H1 (cell line): ENCODE measurements around the gene DENND4A. TPM values are rescaled to one million over a fixed set of nuclear protein-coding genes. Genes with fewer than 3 reads are reported as not detected.

Source experiments
- CTCF ChIA-PET: fragments of 300-600 bp; sonication (Branson Sonifier 250); formaldehyde crosslinking; loops from one replicate; lab custom pipeline; 2021; ENCODE audit not compliant: partially characterized antibody; lab: Charles Lee
- POLR2A ChIA-PET: fragments of 300-600 bp; sonication (Branson Sonifier 250); formaldehyde crosslinking; loops from one replicate; lab custom pipeline; 2021; ENCODE audit warnings: inconsistent platforms; ENCODE audit not compliant: partially characterized antibody; lab: Charles Lee
- DNase-seq, 2 experiments: peaks; one replicate each; pipeline versions ENCODE4 v3.0.0 to v3.0.0-alpha.2; 2010 to 2022; ENCODE audit warnings: low spot score in 2 of 2, low read depth in 1 of 2, mixed read lengths in 1 of 2
- FAIRE-seq: peaks from 2 replicates; lab custom pipeline; 2011; peaks lifted over from hg19 to GRCh38; lab: Jason Lieb, UNC
- H2AFZ ChIP-seq: 2 replicates; pipeline ENCODE4 v1.8.1; 2012; ENCODE audit warnings: low read length, inconsistent platforms
- H2AK5ac ChIP-seq: 2 replicates; pipeline ENCODE4 v1.6.1; 2013; ENCODE audit warnings: low read depth, low read length
- H2BK120ac ChIP-seq: replicated peaks from 2 replicates; pipeline ENCODE3; 2013; ENCODE audit warnings: low read depth, low read length, inconsistent platforms
- H2BK12ac ChIP-seq: 2 replicates; pipeline ENCODE4 v1.6.1; 2013; ENCODE audit warnings: low read depth, low read length
- H2BK15ac ChIP-seq: 2 replicates; pipeline ENCODE4 v1.6.1; 2013; ENCODE audit warnings: low read length
- H2BK20ac ChIP-seq: 2 replicates; pipeline ENCODE4 v1.6.1; 2013; ENCODE audit warnings: low read length
- H2BK5ac ChIP-seq: 2 replicates; pipeline ENCODE4 v1.6.1; 2013; ENCODE audit warnings: low read depth, low read length
- H3K14ac ChIP-seq: 2 replicates; pipeline ENCODE4 v1.6.1; 2013; ENCODE audit warnings: inconsistent platforms; ENCODE audit not compliant: insufficient read length
- H3K18ac ChIP-seq: 2 replicates; pipeline ENCODE4 v1.6.1; 2013; ENCODE audit warnings: low read length; ENCODE audit errors: extremely low read depth
- H3K23ac ChIP-seq: 2 replicates; pipeline ENCODE4 v1.6.1; 2013; ENCODE audit warnings: inconsistent platforms; ENCODE audit not compliant: insufficient read length
- H3K23me2 ChIP-seq: 2 replicates; pipeline ENCODE4 v1.6.1; 2013; ENCODE audit warnings: low read depth, low read length
- H3K27ac ChIP-seq: 2 replicates; pipeline ENCODE4 v1.6.1; 2011; ENCODE audit warnings: low read depth, low read length, inconsistent platforms
- H3K27me3 ChIP-seq, 4 experiments: replicated peaks in 1 of 4; 1 replicate in 1 of 4; 2 replicates in 3 of 4; pipeline versions ENCODE4 v1.6.1 to v1.8.1; 2011 to 2013; ENCODE audit warnings: low read length in 3 of 4, mild to moderate bottlenecking in 3 of 4, inconsistent platforms in 2 of 4, mixed read lengths in 2 of 4, moderate library complexity in 1 of 4; ENCODE audit not compliant: control insufficient read depth in 3 of 4, insufficient read depth in 3 of 4; ENCODE audit errors: extremely low read depth in 1 of 4
- H3K36me3 ChIP-seq, 4 experiments: 2 replicates each; pipeline versions ENCODE4 v1.6.1 to v1.8.1; 2011 to 2013; ENCODE audit warnings: mild to moderate bottlenecking in 4 of 4, low read length in 3 of 4, moderate library complexity in 2 of 4, control low read depth in 1 of 4, inconsistent platforms in 1 of 4; ENCODE audit not compliant: insufficient read depth in 4 of 4, control insufficient read depth in 2 of 4
- H3K4ac ChIP-seq: replicated peaks from 2 replicates; pipeline ENCODE3; 2013; ENCODE audit warnings: low read length, low read depth, mixed read lengths, inconsistent platforms; ENCODE audit not compliant: insufficient read length
- H3K4me1 ChIP-seq, 4 experiments: replicated peaks in 1 of 4; 1 replicate in 1 of 4; 2 replicates in 3 of 4; pipeline versions ENCODE4 v1.6.1 to v1.8.1; 2011 to 2013; ENCODE audit warnings: low read length in 3 of 4, inconsistent platforms in 2 of 4, mixed read lengths in 1 of 4; ENCODE audit not compliant: insufficient read depth in 4 of 4, control insufficient read depth in 3 of 4
- H3K4me2 ChIP-seq, 2 experiments: 2 replicates each; pipeline versions ENCODE4 v1.6.1 to v1.8.1; 2011 to 2013; ENCODE audit warnings: low read depth in 2 of 2, low read length in 2 of 2, control low read depth in 1 of 2, inconsistent platforms in 1 of 2, mild to moderate bottlenecking in 1 of 2; ENCODE audit not compliant: insufficient read depth in 1 of 2
- H3K4me3 ChIP-seq, 4 experiments: fragments of 200-600, 300-600 bp in 1 of 4; sonication (generic), shearing (Covaris generic), sonication (Bioruptor Twin) in 1 of 4; 2 replicates each; pipeline versions ENCODE4 v1.5.1 to v1.8.1; 2011 to 2016; ENCODE audit warnings: low read length in 4 of 4, low read depth in 3 of 4, control low read depth in 2 of 4, inconsistent platforms in 2 of 4, mild to moderate bottlenecking in 2 of 4, mixed read lengths in 1 of 4, moderate library complexity in 1 of 4; ENCODE audit not compliant: insufficient read depth in 2 of 4; ENCODE audit errors: extremely low read depth in 1 of 4
- H3K56ac ChIP-seq: replicated peaks from 2 replicates; pipeline ENCODE3; 2013; ENCODE audit warnings: low read depth, mild to moderate bottlenecking, mixed read lengths, low read length, inconsistent platforms; ENCODE audit not compliant: insufficient read length
- H3K79me1 ChIP-seq: 2 replicates; pipeline ENCODE4 v1.6.1; 2013; ENCODE audit warnings: low read depth, low read length, control low read depth
- H3K79me2 ChIP-seq, 2 experiments: 2 replicates each; pipeline versions ENCODE4 v1.6.1 to v1.8.1; 2012 to 2013; ENCODE audit warnings: low read length in 2 of 2, mild to moderate bottlenecking in 2 of 2, inconsistent platforms in 1 of 2; ENCODE audit not compliant: insufficient read depth in 2 of 2, control insufficient read depth in 1 of 2
- H3K9ac ChIP-seq, 4 experiments: replicated peaks in 1 of 4; 1 replicate in 1 of 4; 2 replicates in 3 of 4; pipeline versions ENCODE4 v1.6.1 to v1.8.1; 2011 to 2013; ENCODE audit warnings: low read depth in 3 of 4, low read length in 3 of 4, control low read depth in 2 of 4, mild to moderate bottlenecking in 2 of 4, moderate library complexity in 2 of 4, inconsistent platforms in 1 of 4; ENCODE audit errors: extremely low read depth in 1 of 4
- H3K9me3 ChIP-seq, 2 experiments: 2 replicates each; pipeline versions ENCODE4 v1.6.1 to v1.8.1; 2012 to 2013; ENCODE audit warnings: mild to moderate bottlenecking in 2 of 2, moderate library complexity in 2 of 2, control low read depth in 1 of 2, inconsistent platforms in 1 of 2, low read depth in 1 of 2, low read length in 1 of 2, mixed read lengths in 1 of 2; ENCODE audit not compliant: insufficient read depth in 2 of 2
- H4K20me1 ChIP-seq, 2 experiments: replicated peaks in 1 of 2; 2 replicates each; pipeline versions ENCODE3 to v1.8.1; 2011 to 2013; ENCODE audit warnings: inconsistent platforms in 2 of 2, low read length in 2 of 2, mild to moderate bottlenecking in 1 of 2; ENCODE audit not compliant: insufficient read depth in 2 of 2, control insufficient read depth in 1 of 2
- H4K5ac ChIP-seq: 2 replicates; pipeline ENCODE4 v1.6.1; 2013; ENCODE audit warnings: low read length, low read depth, mixed read lengths, inconsistent platforms; ENCODE audit not compliant: insufficient read length
- H4K8ac ChIP-seq: 2 replicates; pipeline ENCODE4 v1.8.0; 2013; ENCODE audit warnings: mild to moderate bottlenecking, moderate library complexity, low read length, inconsistent platforms; ENCODE audit not compliant: insufficient read depth; ENCODE audit errors: extremely low read depth
- H4K91ac ChIP-seq: replicated peaks from 2 replicates; pipeline ENCODE3; 2013; ENCODE audit warnings: low read length, mixed read lengths, inconsistent platforms; ENCODE audit not compliant: insufficient read length
- PHF8 ChIP-seq: fragments of 200-600 bp; sonication (generic); conservative IDR thresholded peaks from 2 replicates; pipeline ENCODE4 v1.7.1; 2012; ENCODE audit warnings: low read depth, mild to moderate bottlenecking, inconsistent platforms, low read length, moderate library complexity
- SIN3A ChIP-seq, 2 experiments: IDR thresholded peaks in 1 of 2; conservative IDR thresholded peaks in 1 of 2; 2 replicates each; pipeline ENCODE4 v1.6.1; 2011 to 2012; ENCODE audit warnings: low read length in 2 of 2, improper control_type of control experiment in 1 of 2, low read depth in 1 of 2, mild to moderate bottlenecking in 1 of 2
- SRF ChIP-seq: IDR thresholded peaks from 2 replicates; pipeline ENCODE4 v1.6.1; 2011; ENCODE audit warnings: mild to moderate bottlenecking, low read depth, low read length, moderate library complexity
- WGBS, 2 experiments: shearing (Covaris generic) in 1 of 2; methylation state at CpG; one replicate each; pipeline versions ENCODE4 v1.1.6 to v1.1.7; 2013 to 2015; ENCODE audit warnings: low lambda C conversion rate in 2 of 2, mixed read lengths in 2 of 2, inconsistent platforms in 1 of 2, low coverage in 1 of 2, missing lambda C conversion rate in 1 of 2; ENCODE audit not compliant: insufficient replicate concordance in 2 of 2, insufficient coverage in 1 of 2, insufficient read length in 1 of 2; ENCODE audit errors: extremely low coverage in 1 of 2, missing lambda C conversion rate in 1 of 2; 5-methylcytosine and 5-hydroxymethylcytosine counted together
- polyA plus RNA-seq, 7 experiments: library from polyadenylated mRNA; depleted of rRNA in 3 of 7; stranded (reverse) in 5 of 7; unstranded in 2 of 7; fragments of >200 nt in 5 of 7; fragments of 200-250 nt in 2 of 7; gene quantifications; 1 replicate in 5 of 7; 2 replicates in 1 of 7; 4 replicates in 1 of 7; pipeline versions ENCODE4 v1.2.1 to v1.2.3, GENCODE V29; 2011 to 2013; ENCODE audit warnings: missing spikeins in 2 of 7, mixed read lengths in 2 of 7
- total RNA-seq: library from RNA; stranded (reverse); fragmentation: NEBNext Ultra II Directional; extraction: Animal tissue kit (Norgen Biotek cat#: 25700); gene quantifications from 2 replicates; pipeline ENCODE4 v1.2.1, GENCODE V29; 2021

DENND4A gene
- total and polyA plus RNA-seq, 2 of the 8 experiments (the other 6 are each of a cell fraction or from before 2014, with no cell fraction given), result 1.3 to 4.7 TPM

DNA sequence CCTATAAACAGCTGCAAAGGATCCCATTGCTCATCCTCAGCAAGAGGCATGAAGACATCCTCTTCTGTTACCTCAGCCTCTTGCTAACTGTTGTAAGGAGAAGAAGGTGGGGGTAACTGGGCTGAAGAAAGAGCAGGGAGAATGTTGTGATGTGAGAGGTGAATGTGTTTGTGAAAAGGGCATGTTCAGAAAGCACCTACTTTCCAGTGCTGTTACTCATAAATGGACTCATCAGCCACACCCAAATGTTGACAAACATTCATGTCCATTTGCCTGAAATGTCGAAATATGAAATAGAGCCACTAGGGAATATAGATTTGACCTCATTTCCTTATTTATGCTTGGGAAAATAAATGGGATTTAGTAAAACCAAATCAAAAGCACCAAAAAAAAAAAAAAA, 157.7 kb downstream of the DENND4A start:
- H4K8ac ChIP-seq, result no peak overlapping the region
- H3K18ac ChIP-seq, result no peak overlapping the region
- no peaks in the 10 kb centered on the region for H3K9me3 ChIP-seq
- CTCF ChIA-PET, result interaction anchor here (1.1 to 2.1 kb wide), 2 partner anchors 8 to 223 kb away, joined by 3 to 5 read pairs; no protein-coding TSS in a partner anchor
- no peak for TF ChIP-seq SIN3A (conservative IDR thresholded peaks at IDR 0.05 in 1 of 2, IDR thresholded peaks at IDR 0.05 in 1 of 2; ENCODE audit: low read depth in 1 of 2, low read length in 2 of 2)
- TF ChIP-seq PHF8, result no peak
- no peak for TF ChIP-seq SRF
- TF ChIP-seq, all 59 proteins: peak for 0
- H2BK12ac ChIP-seq, result no peak overlapping the region
- H3K23ac ChIP-seq, result no peak overlapping the region
- no peak overlapping the region for H2BK15ac ChIP-seq
- no peak overlapping the region for H3K56ac ChIP-seq
- H3K27me3 ChIP-seq, result no peaks in the 10 kb centered on the region
- no peak overlapping the region for H4K5ac ChIP-seq
- H4K91ac ChIP-seq, result no peak overlapping the region
- POLR2A ChIA-PET, result interaction anchor here (1.1 to 2.0 kb wide), 2 partner anchors 23 to 235 kb away, joined by 5 read pairs; partner anchors contain the start of genes INTS14 and RAB11A
- no peak overlapping the region for H3K14ac ChIP-seq
- H2BK120ac ChIP-seq, result no peak overlapping the region
- H2AK5ac ChIP-seq, result no peak overlapping the region
- H3K9ac ChIP-seq, result no peak overlapping the region
- no peak overlapping the region for H3K4me3 ChIP-seq
- no peak overlapping the region for H2BK5ac ChIP-seq
- no peaks in the 10 kb centered on the region for H3K79me2 ChIP-seq
- H3K36me3 ChIP-seq, result no peaks in the 10 kb centered on the region
- DNase-seq (no peak), FAIRE-seq (no peak)
- H3K4me2 ChIP-seq, result no peak overlapping the region
- H4K20me1 ChIP-seq, result no peaks in the 10 kb centered on the region
- H3K79me1 ChIP-seq, result no peaks in the 10 kb centered on the region
- no peaks in the 10 kb centered on the region for H3K23me2 ChIP-seq
- H3K4ac ChIP-seq, result no peak overlapping the region
- 81% methylated on average over 1 of the region's 1 CpG; no CpG with 5 or more reads in 1 of the 2 experiments for WGBS, 2 experiments
- peaks cover 0 to 6% (median under 1%) of the 10 kb centered on the region in 4 experiments; a peak in 1 of 7 replicates for H3K4me1 ChIP-seq
- no peak overlapping the region for H3K27ac ChIP-seq
- no peak overlapping the region for H2BK20ac ChIP-seq
- H2AFZ ChIP-seq, result no peak overlapping the region
